ENCODE measurements around the gene CDHR2.

The CDHR2 gene

GRCh38 chr5:176541338-176542134, 7.6 kb upstream of the CDHR2 start (continued):
- TF ChIP-seq ZNF580 (tag by site-specific recombination; IDR thresholded peaks at IDR 0.05) (no peak), ZNF600 (tag by site-specific recombination; IDR thresholded peaks at IDR 0.05) (peak; percentile 97), EGR2 (tag by site-specific recombination; IDR thresholded peaks at IDR 0.05; ENCODE audit: low read depth) (peak; percentile 71), GLI4 (tag by site-specific recombination; IDR thresholded peaks at IDR 0.05) (no peak), ZFHX2 (tag by site-specific recombination; conservative IDR thresholded peaks at IDR 0.05) (peak; percentile 78), ZNF585B (tag by site-specific recombination; IDR thresholded peaks at IDR 0.05) (no peak), ATF2 (tag by site-specific recombination; IDR thresholded peaks at IDR 0.05; ENCODE audit: low read depth) (no peak), KLF1 (tag by site-specific recombination; IDR thresholded peaks at IDR 0.05) (peak; percentile 80), ZNF37A (tag by site-specific recombination; IDR thresholded peaks at IDR 0.05) (no peak), ZBTB20 (tag by site-specific recombination; IDR thresholded peaks at IDR 0.05) (peak; percentile 97), OSR2 (tag by site-specific recombination; IDR thresholded peaks at IDR 0.05) (no peak), ZNF274 (IDR thresholded peaks at IDR 0.05; ENCODE audit: low read length) (no peak), ZNF274 (tag by site-specific recombination; IDR thresholded peaks at IDR 0.05; ENCODE audit: borderline replicate concordance) (no peak), ZNF350 (tag by site-specific recombination; IDR thresholded peaks at IDR 0.05) (no peak), ZNF843 (tag by site-specific recombination; IDR thresholded peaks at IDR 0.05) (no peak), BCL6B (tag by site-specific recombination; IDR thresholded peaks at IDR 0.05) (no peak), ZNF560 (tag by site-specific recombination; IDR thresholded peaks at IDR 0.05; ENCODE audit: borderline replicate concordance) (no peak), ZNF221 (tag by site-specific recombination; IDR thresholded peaks at IDR 0.05; ENCODE audit: borderline replicate concordance) (no peak), ZEB2 (tag by site-specific recombination; IDR thresholded peaks at IDR 0.05) (0 out of 2 replicates have a peak, but pooled peaks have one; percentile 42), WT1 (tag by site-specific recombination; IDR thresholded peaks at IDR 0.05) (no peak), ZNF398 (tag by site-specific recombination; IDR thresholded peaks at IDR 0.05) (peak; percentile 45; the same call in 1 of the 2 replicates), ZNF18 (tag by site-specific recombination; IDR thresholded peaks at IDR 0.05) (peak; percentile 100), IKZF3 (tag by site-specific recombination; IDR thresholded peaks at IDR 0.05) (peak; percentile 84), ZNF19 (tag by site-specific recombination; IDR thresholded peaks at IDR 0.05; ENCODE audit: low read depth) (no peak), KLF9 (tag by site-specific recombination; IDR thresholded peaks at IDR 0.05; ENCODE audit: low read depth) (peak; percentile 84), ZIC2 (tag by site-specific recombination; IDR thresholded peaks at IDR 0.05) (peak; percentile 55; the same call in 1 of the 2 replicates), ZBTB21 (tag by site-specific recombination; IDR thresholded peaks at IDR 0.05) (no peak), ZNF341 (tag by site-specific recombination; IDR thresholded peaks at IDR 0.05; ENCODE audit: low read depth) (peak; percentile 87), ZNF449 (tag by site-specific recombination; IDR thresholded peaks at IDR 0.05) (no peak), ZBTB8A (tag by site-specific recombination; IDR thresholded peaks at IDR 0.05) (0 out of 2 replicates have a peak, but pooled peaks have one; percentile 13), SP2 (tag by site-specific recombination; IDR thresholded peaks at IDR 0.05) (peak; percentile 58), ZNF335 (tag by site-specific recombination; conservative IDR thresholded peaks at IDR 0.05) (peak; percentile 46)
